Ovary (tissue), 9 donors: ENCODE data around the gene GPR55. TPM values are rescaled to one million over a fixed set of nuclear protein-coding genes. Genes with fewer than 3 reads are reported as not detected.

Source experiments
- DNase-seq, 5 donors: peaks; one replicate each; pipeline ENCODE4 v3.0.0-alpha.2; 2019 to 2020
- H3K27ac ChIP-seq, 2 donors: fragments of 200-600 bp; one replicate each; pipeline versions ENCODE4 v1.5.1 to v1.8.0; 2019 to 2022
- H3K27me3 ChIP-seq: fragments of 200-600 bp; one replicate; pipeline ENCODE4 v1.8.0; 2022
- H3K36me3 ChIP-seq: fragments of 200-600 bp; sonication (generic); one replicate; pipeline ENCODE4 v1.5.1; 2019
- H3K4me1 ChIP-seq: one replicate; pipeline ENCODE4 v1.8.1; 2013; ENCODE audit warnings: mild to moderate bottlenecking, moderate library complexity; ENCODE audit not compliant: insufficient read depth
- H3K4me3 ChIP-seq: fragments of 200-600 bp; sonication (generic); one replicate; pipeline ENCODE4 v1.5.1; 2017
- H3K9me3 ChIP-seq, 2 donors: fragments of 200-600 bp in 1 of 2; sonication (generic) in 1 of 2; one replicate each; pipeline versions ENCODE4 v1.5.1 to v1.8.1; 2013 to 2019; ENCODE audit warnings: mild to moderate bottlenecking in 1 of 2, moderate library complexity in 1 of 2
- CTCF ChIP-seq, 3 donors: fragments of 450-650 bp in 2 of 3; fragments of 200-600 bp in 1 of 3; IDR thresholded peaks; one replicate each; pipeline versions ENCODE4 v1.5.1 to v1.8.0; 2016 to 2022; ENCODE audit warnings: antibody characterized with exemption in 3 of 3, mild to moderate bottlenecking in 1 of 3
- EP300 ChIP-seq: sonication (generic); formaldehyde crosslinking; IDR thresholded peaks from one replicate; pipeline ENCODE4 v1.6.1; 2017; ENCODE audit warnings: antibody characterized with exemption
- POLR2A ChIP-seq: fragments of 450-650 bp; IDR thresholded peaks from one replicate; pipeline ENCODE4 v1.6.1; 2017; ENCODE audit warnings: antibody characterized with exemption, mild to moderate bottlenecking, moderate library complexity
- WGBS, 3 donors: extraction: QIAGEN DNeasy Blood & Tissue Kit in 1 of 3; methylation state at CpG; one replicate each; pipeline versions ENCODE4 v1.1.5 to v1.1.7; 2013 to 2017; 5-methylcytosine and 5-hydroxymethylcytosine counted together
- intact Hi-C, 4 donors: fragments of 100-400 bp; cut with DNase I; formaldehyde crosslinking; loops; one replicate each; pipeline versions ENCODE4 v1.11.0 to v1.15.1; 2022 to 2023
- polyA plus RNA-seq, 2 donors: library from polyadenylated mRNA; stranded (reverse); fragments of 200-250 nt in 1 of 2; fragments of 350-450 nt in 1 of 2; fragmentation: Illumina TruSeq in 1 of 2; extraction: RNeasy Lipid Tissue Mini Kit (QIAGEN cat#74804) in 1 of 2; gene quantifications; one replicate each; pipeline ENCODE4 v1.2.3, GENCODE V29; 2013 to 2014
- total RNA-seq, 7 donors: library from RNA; depleted of rRNA in 2 of 7; stranded (reverse); fragments of >200 nt in 2 of 7; fragmentation: NEBNext Ultra II Directional in 3 of 7; extraction: Animal tissue kit (Norgen Biotek cat#: 25700) in 3 of 7; gene quantifications; one replicate each; pipeline versions ENCODE4 v1.1.0 to v1.2.4, GENCODE V29; 2016 to 2023
- donor health status: DM: no; HTN: no; CAD: no; lungs with moderate emphysema.
- donor health status: DM: no; HTN: no; CAD: no.
- donor health status: Bipolar disorder and iron deficiency.
- donor health status: DM: yes; HTN: yes; CAD: no.
- donor health status: DM: no; HTN: no; CAD: no.
- donor health status: DM: yes; HTN: yes; CAD: no.

GPR55 gene
- total and polyA plus RNA-seq, 9 donors: 0.05 to 0.20 (median 0.14) TPM; not detected in 5

DNA sequence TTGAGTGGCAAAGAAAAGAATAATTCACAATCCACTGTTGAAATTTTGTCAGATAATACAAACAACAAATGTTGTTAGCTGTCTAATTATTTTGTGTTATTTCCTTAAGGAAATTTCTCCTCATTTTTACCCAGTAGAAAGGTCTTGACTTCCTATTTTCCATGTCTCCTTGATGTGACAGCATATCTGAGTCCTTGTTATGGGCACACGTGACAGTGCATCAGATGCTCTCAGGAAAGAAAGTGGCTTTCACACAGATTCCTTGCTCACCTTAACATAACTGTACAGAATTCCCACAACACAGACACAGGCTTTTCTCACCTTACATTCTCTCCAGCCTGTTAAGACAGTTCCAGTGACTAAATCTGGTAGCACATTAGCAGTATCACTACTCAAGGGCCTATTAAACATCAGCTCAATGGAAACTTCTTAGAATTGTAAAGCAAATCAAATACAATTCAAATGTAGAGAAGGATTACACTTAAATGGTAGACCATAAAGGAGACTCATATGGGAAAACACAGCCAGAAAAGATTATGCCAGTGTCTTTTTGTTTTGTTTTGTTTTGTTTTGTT is 30.2 kb upstream of the GPR55 start:
- H3K4me3 ChIP-seq: no peak overlapping the region
- WGBS, 3 donors: 86 to 92% (median 86%) methylated on average over 1 of the region's 1 CpG
- H3K36me3 ChIP-seq: no peaks in the 10 kb centered on the region
- H3K27ac ChIP-seq: no peak overlapping the region
- intact Hi-C loops: no loop called here
- no peaks in the 10 kb centered on the region for H3K4me1 ChIP-seq
- TF ChIP-seq POLR2A (no peak), EP300 (no peak), CTCF (IDR thresholded peaks at IDR 0.05) (no peak)
- no peaks in the 10 kb centered on the region for H3K27me3 ChIP-seq
- no peaks in the 10 kb centered on the region for H3K9me3 ChIP-seq
- no peak for DNase-seq

DNA sequence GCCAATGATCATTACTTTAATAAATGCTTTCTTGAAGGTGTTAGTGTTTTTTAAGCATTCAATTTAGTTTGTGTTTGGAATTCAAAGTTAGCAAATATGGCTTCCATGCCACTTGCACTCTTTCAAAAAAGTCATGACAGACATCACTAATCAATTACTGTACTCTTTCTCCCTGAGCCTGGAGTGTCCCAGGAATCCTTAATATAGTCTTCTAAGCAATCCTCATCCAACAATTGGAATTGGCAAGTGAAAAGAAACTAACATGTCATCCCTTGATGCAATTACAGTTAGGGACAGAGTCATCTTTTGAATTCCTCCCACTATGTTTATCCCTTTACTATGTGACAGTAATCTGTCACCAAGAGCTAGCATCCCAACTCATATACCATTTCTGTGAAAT is 29.7 kb upstream of the GPR55 start:
- Histone ChIP-seq H3K36me3 (no peaks in the 10 kb centered on the region), H3K27me3 (no peaks in the 10 kb centered on the region), H3K27ac (no peak overlapping the region), H3K9me3 (no peaks in the 10 kb centered on the region), H3K4me1 (no peaks in the 10 kb centered on the region), H3K4me3 (no peak overlapping the region)
- TF ChIP-seq EP300: no peak
- TF ChIP-seq POLR2A: no peak
- TF ChIP-seq CTCF (IDR thresholded peaks at IDR 0.05): no peak
- DNase-seq: no peak
- intact Hi-C loops: no loop called here

DNA sequence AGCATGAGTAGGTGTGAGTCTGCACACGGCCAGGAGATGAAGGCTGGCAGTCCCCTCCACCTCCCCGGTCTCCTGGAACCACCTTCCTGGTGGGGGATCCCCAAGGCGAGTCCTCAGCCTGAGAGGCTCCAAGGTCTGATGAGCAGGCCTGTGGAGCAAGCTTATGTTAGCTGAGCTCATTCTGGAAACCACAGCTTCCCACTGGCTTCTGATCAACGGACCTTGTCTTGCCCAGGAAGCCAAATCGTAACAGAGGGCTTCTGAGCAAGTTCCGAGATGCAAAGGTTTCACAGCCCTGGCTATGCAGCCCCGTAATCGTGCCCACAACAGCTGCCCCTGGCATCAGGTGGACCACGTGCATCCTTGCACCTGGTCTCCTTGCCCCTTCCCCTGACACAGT is 28.8 kb upstream of the GPR55 start:
- Histone ChIP-seq H3K9me3 (no peaks in the 10 kb centered on the region), H3K4me3 (no peak overlapping the region), H3K27ac (no peak overlapping the region), H3K4me1 (no peaks in the 10 kb centered on the region), H3K36me3 (no peaks in the 10 kb centered on the region), H3K27me3 (no peaks in the 10 kb centered on the region)
- no peak for DNase-seq
- intact Hi-C loops: no loop called here
- 85 to 92% (median 86%) methylated on average over 9 of the region's 9 CpGs for WGBS, 3 donors
- TF ChIP-seq POLR2A (no peak), CTCF (IDR thresholded peaks at IDR 0.05) (no peak), EP300 (no peak)

GRCh38 chr2:230952226-230952956 is 27.3 kb upstream of the GPR55 start:
- Histone ChIP-seq H3K4me1 (no peaks in the 10 kb centered on the region), H3K4me3 (no peak overlapping the region), H3K27me3 (no peaks in the 10 kb centered on the region), H3K9me3 (no peaks in the 10 kb centered on the region), H3K36me3 (no peaks in the 10 kb centered on the region), H3K27ac (no peak overlapping the region)
- DNase-seq: no peak
- TF ChIP-seq EP300: no peak
- no peak for TF ChIP-seq CTCF (IDR thresholded peaks at IDR 0.05)
- no peak for TF ChIP-seq POLR2A
- 90 to 95% (median 95%) methylated on average over 10 of the region's 10 CpGs for WGBS, 3 donors
- intact Hi-C loops: no loop called here
